CD4-positive, alpha-beta T cell treated with Interleukin-12 subunit alpha and Interleukin-12 subunit beta, for 1 hour (primary cell): ENCODE results near the gene STEAP2.

Source experiments
- DNase-seq: peaks from one replicate; pipeline ENCODE4 v3.0.0-alpha.2; 2020

The STEAP2 gene

GRCh38 chr7:90194911-90195809 lies 16.4 kb upstream of the STEAP2 start:
- DNase-seq, result no peak

GRCh38 chr7:90201500-90202195 lies 9.9 kb upstream of the STEAP2 start:
- DNase-seq, result no peak

- DNase-seq, result no peak
These were observed 3.6 kb upstream of the STEAP2 start for GRCh38 chr7:90207956-90208355.

- DNase-seq, result no peak
These were observed 1.8 kb upstream of the STEAP2 start for GRCh38 chr7:90209776-90210175.

- no peak for DNase-seq
These were observed 1.1 kb upstream of the STEAP2 start for GRCh38 chr7:90210475-90210874.

GRCh38 chr7:90210981-90211380 lies 559 bp upstream of the STEAP2 start:
- no peak for DNase-seq

GRCh38 chr7:90212149-90212495 lies 582 bp downstream of the STEAP2 start:
- no peak for DNase-seq

- DNase-seq, result no peak
These were observed 2.0 kb downstream of the STEAP2 start for GRCh38 chr7:90213521-90213920.

GRCh38 chr7:90216080-90216674 lies 4.6 kb downstream of the STEAP2 start:
- no peak for DNase-seq

- no peak for DNase-seq
These were observed 5.2 kb downstream of the STEAP2 start for GRCh38 chr7:90216771-90217170.

- DNase-seq, result no peak
These were observed 10.8 kb downstream of the STEAP2 start for GRCh38 chr7:90222390-90222789.

GRCh38 chr7:90222811-90223725 lies 11.5 kb downstream of the STEAP2 start:
- no peak for DNase-seq

- no peak for DNase-seq
These were observed 12.7 kb downstream of the STEAP2 start for GRCh38 chr7:90224195-90224594.

- DNase-seq, result no peak
These were observed 13.6 kb downstream of the STEAP2 start for GRCh38 chr7:90225181-90225580.

- DNase-seq, result no peak
These were observed 14.1 kb downstream of the STEAP2 start for GRCh38 chr7:90225601-90226000.

GRCh38 chr7:90227259-90227658 lies 15.7 kb downstream of the STEAP2 start:
- DNase-seq, result no peak

- no peak for DNase-seq
These were observed 18.1 kb downstream of the STEAP2 start for GRCh38 chr7:90229682-90230081.

GRCh38 chr7:90230834-90231233 lies 19.3 kb downstream of the STEAP2 start:
- DNase-seq, result no peak

- no peak for DNase-seq
These were observed 19.8 kb downstream of the STEAP2 start for GRCh38 chr7:90231304-90231703.

- DNase-seq, result no peak
These were observed 20.9 kb downstream of the STEAP2 start for GRCh38 chr7:90232430-90232829.

GRCh38 chr7:90233569-90233968 lies 22.0 kb downstream of the STEAP2 start:
- DNase-seq, result no peak

- no peak for DNase-seq
These were observed 25.3 kb downstream of the STEAP2 start for GRCh38 chr7:90236721-90237289.

GRCh38 chr7:90238022-90238421 lies 26.5 kb downstream of the STEAP2 start:
- no peak for DNase-seq
